Naive thymus-derived CD4-positive, alpha-beta T cell (primary cell): ENCODE results near the gene RPS6KB2. TPM values are rescaled to one million over a fixed set of nuclear protein-coding genes. Genes with fewer than 3 reads are reported as not detected.

Experiments
- ATAC-seq: fragments of 150-1000 bp; cut with Tn5 transposase; 2 replicates; pipeline ENCODE4 v1.10.0; 2021; ENCODE audit warnings: mild to moderate bottlenecking, moderate library complexity
- CTCF ChIA-PET: fragments of 350-600 bp; sonication (Branson Sonifier 250); formaldehyde crosslinking; loops from one replicate; lab custom pipeline; 2021; ENCODE audit warnings: antibody characterized with exemption; lab: Charles Lee
- POLR2A ChIA-PET: fragments of 350-600 bp; sonication (Branson Sonifier 250); formaldehyde crosslinking; loops from one replicate; lab custom pipeline; 2021; ENCODE audit warnings: antibody characterized with exemption, inconsistent platforms; lab: Charles Lee
- DNase-seq, 9 donors: peaks; one replicate each; pipeline versions ENCODE4 v3.0.0 to v3.0.0-alpha.2; 2020 to 2022; ENCODE audit warnings: mixed read lengths in 1 of 9
- H3K27ac ChIP-seq: one replicate; pipeline ENCODE4 v1.7.0; 2013; ENCODE audit warnings: mild to moderate bottlenecking, low read depth, low read length, moderate library complexity
- H3K27me3 ChIP-seq, 2 donors: one replicate each; pipeline ENCODE4 v1.7.0; 2013; ENCODE audit warnings: low read length in 2 of 2, mild to moderate bottlenecking in 2 of 2, moderate library complexity in 2 of 2; ENCODE audit not compliant: control insufficient read depth in 2 of 2, insufficient read depth in 2 of 2
- H3K36me3 ChIP-seq, 3 experiments: 1 replicate in 2 of 3; 2 replicates in 1 of 3; pipeline ENCODE4 v1.7.0; 2013; ENCODE audit warnings: low read length in 3 of 3, mild to moderate bottlenecking in 3 of 3, moderate library complexity in 1 of 3; ENCODE audit not compliant: insufficient read depth in 3 of 3, control insufficient read depth in 2 of 3
- H3K4me1 ChIP-seq, 2 donors: one replicate each; pipeline ENCODE4 v1.7.0; 2013; ENCODE audit warnings: low read length in 2 of 2, mild to moderate bottlenecking in 2 of 2, moderate library complexity in 1 of 2; ENCODE audit not compliant: control insufficient read depth in 2 of 2, insufficient read depth in 2 of 2
- H3K4me3 ChIP-seq: 2 replicates; pipeline ENCODE4 v1.7.0; 2013; ENCODE audit warnings: mild to moderate bottlenecking, low read length
- H3K9me3 ChIP-seq, 3 experiments: 1 replicate in 2 of 3; 2 replicates in 1 of 3; pipeline ENCODE4 v1.7.0; 2013; ENCODE audit warnings: low read length in 3 of 3; ENCODE audit not compliant: control insufficient read depth in 2 of 3
- H3K27ac Mint-ChIP-seq, 9 donors: one replicate each; pipeline ENCODE4 v1.8.0; 2020 to 2022; ENCODE audit warnings: mixed read lengths in 9 of 9, mild to moderate bottlenecking in 8 of 9, moderate library complexity in 5 of 9, inconsistent platforms in 2 of 9
- H3K27me3 Mint-ChIP-seq, 5 donors: one replicate each; pipeline ENCODE4 v1.8.0; 2021 to 2022; ENCODE audit warnings: mixed read lengths in 5 of 5, mild to moderate bottlenecking in 1 of 5
- H3K36me3 Mint-ChIP-seq, 5 donors: one replicate each; pipeline ENCODE4 v1.8.0; 2020 to 2022; ENCODE audit warnings: mixed read lengths in 5 of 5, mild to moderate bottlenecking in 3 of 5, inconsistent platforms in 1 of 5
- H3K4me1 Mint-ChIP-seq, 7 donors: one replicate each; pipeline ENCODE4 v1.8.0; 2020 to 2022; ENCODE audit warnings: mixed read lengths in 7 of 7, mild to moderate bottlenecking in 3 of 7, inconsistent platforms in 1 of 7
- H3K4me3 Mint-ChIP-seq, 10 donors: one replicate each; pipeline ENCODE4 v1.8.0; 2020 to 2022; ENCODE audit warnings: mild to moderate bottlenecking in 10 of 10, mixed read lengths in 10 of 10, moderate library complexity in 6 of 10, inconsistent platforms in 2 of 10
- H3K9me3 Mint-ChIP-seq, 11 donors: one replicate each; pipeline ENCODE4 v1.8.0; 2020 to 2022; ENCODE audit warnings: mixed read lengths in 11 of 11, mild to moderate bottlenecking in 4 of 11, inconsistent platforms in 1 of 11, moderate library complexity in 1 of 11
- intact Hi-C, 2 donors: fragments of 100-400 bp; cut with micrococcal nuclease; formaldehyde crosslinking; loops; one replicate each; pipeline ENCODE4 v1.15.1; 2023
- polyA plus RNA-seq, 2 donors: library from polyadenylated mRNA; unstranded; fragments of 300-500 nt; fragmentation: Illumina TruSeq; gene quantifications; one replicate each; pipeline ENCODE4 v1.2.3, GENCODE V29; 2021
- total RNA-seq, 6 experiments: library from RNA in 5 of 6; stranded (reverse) in 5 of 6; gene quantifications; 1 replicate in 5 of 6; 2 replicates in 1 of 6; pipeline ENCODE4 v1.2.3 and lab custom pipeline; 2021 to 2026

RPS6KB2 gene
- total and polyA plus RNA-seq, 7 experiments from 2014 or later = 45.2 to 83.9 (median 69.2) TPM

DNA sequence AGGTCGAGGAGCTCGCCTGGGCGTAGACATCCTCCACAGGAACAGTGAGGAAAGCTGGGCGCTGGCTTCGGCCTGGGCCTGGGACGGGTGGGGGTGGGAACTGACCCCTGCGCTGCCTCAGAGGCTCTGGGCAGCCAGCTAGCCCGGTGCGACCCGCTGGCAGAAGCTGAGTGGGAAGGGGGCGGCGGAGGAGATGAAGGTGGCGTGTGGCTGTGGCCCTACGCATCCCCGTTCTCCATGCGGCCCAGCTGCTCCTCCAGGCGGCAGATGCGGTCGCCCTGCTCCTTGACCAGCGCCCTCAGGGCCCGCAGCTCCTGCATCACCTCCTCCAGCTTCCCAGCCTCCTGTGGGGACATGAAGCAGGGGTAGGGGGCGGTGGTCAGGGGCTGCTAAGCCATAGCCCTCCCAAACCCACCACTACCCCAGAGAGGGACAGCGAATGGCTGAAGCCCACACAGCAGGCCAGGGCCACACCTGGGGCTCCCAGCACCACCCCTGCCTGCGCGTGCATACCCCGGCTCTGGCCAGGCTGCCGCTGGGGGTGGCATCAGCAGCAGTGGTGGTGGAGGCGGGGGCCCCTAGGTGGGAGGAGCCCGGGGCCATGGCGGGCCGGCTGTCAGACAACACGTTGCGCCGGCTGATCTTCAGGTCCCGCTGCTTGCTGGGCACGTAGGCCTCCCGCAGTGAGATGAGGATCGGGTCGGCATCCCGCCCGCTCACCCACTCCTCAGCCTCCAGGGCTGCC, 10.0 kb downstream of the RPS6KB2 start:
- Mint-ChIP-seq H3K9me3 (peaks cover 0 to 1% (median 0%) of the 10 kb centered on the region in 11 donors), H3K4me1 (peaks cover 40 to 76% (median 53%) of the 10 kb centered on the region in 7 donors), H3K27me3 (no peaks in the 10 kb centered on the region), H3K4me3 (peak overlapping the region; percentile 85 to 99 (median 97)), H3K27ac (peak overlapping the region; percentile 90 to 97 (median 95)), H3K36me3 (peaks cover 0 to 43% (median 0%) of the 10 kb centered on the region in 5 donors)
- ChIA-PET POLR2A (interaction anchor here (1.0 to 31.8 kb wide), 19 partner anchors 10 to 198 kb away, joined by 3 to 1530 read pairs (median 9); partner anchors contain the start of genes AIP, CABP4, CARNS1 and CDK2AP2), CTCF (interaction anchor here (0.7 to 5.9 kb wide), 13 partner anchors 13 to 63 kb away, joined by 3 to 37 read pairs (median 5); partner anchors contain the start of genes AIP, PPP1CA, TBC1D10C and TMEM134)
- intact Hi-C loops = no loop called here
- ATAC-seq (peak; percentile 63), DNase-seq (peak; percentile 54 to 83 (median 70))
- Histone ChIP-seq H3K27ac (peak overlapping the region; percentile 85), H3K36me3 (peaks cover 0 to 36% (median 11%) of the 10 kb centered on the region in 3 experiments), H3K4me1 (peaks cover 43 to 70% of the 10 kb centered on the region in 2 donors), H3K9me3 (no peaks in the 10 kb centered on the region), H3K4me3 (peak overlapping the region; percentile 100), H3K27me3 (no peaks in the 10 kb centered on the region)

DNA sequence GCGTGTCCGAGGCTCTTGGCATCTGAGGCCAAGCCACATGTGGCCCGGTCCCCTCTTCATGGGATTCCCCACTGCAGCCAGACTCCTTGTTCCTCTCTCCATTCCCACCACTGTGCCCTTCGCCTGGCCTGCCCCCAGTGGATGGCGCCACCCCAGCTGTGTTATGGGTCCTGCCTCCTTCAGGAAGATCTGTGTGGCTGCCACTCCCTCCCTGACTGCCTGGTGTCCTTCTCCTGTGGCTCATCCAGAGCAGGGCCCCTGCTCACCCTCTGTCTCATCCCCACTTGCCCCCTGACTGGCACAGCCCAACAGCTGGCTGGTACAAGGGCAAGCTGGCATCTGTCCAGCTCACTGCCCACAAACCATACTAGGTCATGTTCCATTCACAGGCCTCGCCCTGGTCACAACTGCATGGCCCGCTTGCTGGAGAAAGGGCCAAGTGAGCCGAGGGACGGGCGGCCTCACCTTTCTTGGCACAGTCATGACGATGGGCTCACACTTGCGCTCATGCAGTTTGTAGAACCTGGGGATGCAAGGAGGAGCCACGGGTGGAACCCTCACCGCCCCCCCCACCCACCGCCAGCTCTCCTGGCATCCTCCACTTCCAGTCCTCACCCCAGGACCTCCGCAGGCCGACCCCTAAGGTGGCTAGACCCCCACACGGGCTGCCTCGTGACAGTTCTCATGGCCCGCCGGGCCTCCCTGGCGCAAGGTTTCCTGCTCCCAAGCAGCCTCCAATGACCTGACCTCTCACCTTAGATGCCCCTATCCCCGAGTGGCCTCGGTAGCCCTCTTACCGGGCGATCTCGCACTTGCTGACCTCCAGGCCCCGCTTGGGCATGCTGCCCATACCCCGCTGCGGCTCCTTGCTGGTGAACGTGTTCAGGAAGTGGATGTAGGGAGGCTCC, 11.3 kb downstream of the RPS6KB2 start:
- Mint-ChIP-seq H3K36me3 (peaks cover 0 to 43% (median 0%) of the 10 kb centered on the region in 5 donors), H3K27ac (peak overlapping the region; percentile 90 to 97 (median 95)), H3K4me3 (peak overlapping the region; percentile 85 to 99 (median 97)), H3K27me3 (no peaks in the 10 kb centered on the region), H3K4me1 (peaks cover 40 to 74% (median 57%) of the 10 kb centered on the region in 7 donors), H3K9me3 (peaks cover 0 to 1% (median 0%) of the 10 kb centered on the region in 11 donors)
- Histone ChIP-seq H3K36me3 (peaks cover 0 to 23% (median 8%) of the 10 kb centered on the region in 3 experiments), H3K4me1 (peaks cover 38 to 64% of the 10 kb centered on the region in 2 donors), H3K27me3 (no peaks in the 10 kb centered on the region), H3K4me3 (peak overlapping the region; percentile 100), H3K9me3 (no peaks in the 10 kb centered on the region), H3K27ac (peak overlapping the region; percentile 85)
- CTCF ChIA-PET = interaction anchor here (0.8 to 5.9 kb wide), 8 partner anchors 12 to 37 kb away, joined by 3 to 37 read pairs (median 4); partner anchors contain the start of genes PPP1CA, TBC1D10C and TMEM134
- intact Hi-C loops = no loop called here
- POLR2A ChIA-PET = interaction anchor here (0.6 to 31.8 kb wide), 14 partner anchors 9 to 172 kb away, joined by 3 to 1530 read pairs (median 37); partner anchors contain the start of genes AIP, CABP4, CARNS1 and CDK2AP2
- ATAC-seq (no peak), DNase-seq (peak in 3 of 9 donors; percentile 36 to 57 (median 40))

DNA sequence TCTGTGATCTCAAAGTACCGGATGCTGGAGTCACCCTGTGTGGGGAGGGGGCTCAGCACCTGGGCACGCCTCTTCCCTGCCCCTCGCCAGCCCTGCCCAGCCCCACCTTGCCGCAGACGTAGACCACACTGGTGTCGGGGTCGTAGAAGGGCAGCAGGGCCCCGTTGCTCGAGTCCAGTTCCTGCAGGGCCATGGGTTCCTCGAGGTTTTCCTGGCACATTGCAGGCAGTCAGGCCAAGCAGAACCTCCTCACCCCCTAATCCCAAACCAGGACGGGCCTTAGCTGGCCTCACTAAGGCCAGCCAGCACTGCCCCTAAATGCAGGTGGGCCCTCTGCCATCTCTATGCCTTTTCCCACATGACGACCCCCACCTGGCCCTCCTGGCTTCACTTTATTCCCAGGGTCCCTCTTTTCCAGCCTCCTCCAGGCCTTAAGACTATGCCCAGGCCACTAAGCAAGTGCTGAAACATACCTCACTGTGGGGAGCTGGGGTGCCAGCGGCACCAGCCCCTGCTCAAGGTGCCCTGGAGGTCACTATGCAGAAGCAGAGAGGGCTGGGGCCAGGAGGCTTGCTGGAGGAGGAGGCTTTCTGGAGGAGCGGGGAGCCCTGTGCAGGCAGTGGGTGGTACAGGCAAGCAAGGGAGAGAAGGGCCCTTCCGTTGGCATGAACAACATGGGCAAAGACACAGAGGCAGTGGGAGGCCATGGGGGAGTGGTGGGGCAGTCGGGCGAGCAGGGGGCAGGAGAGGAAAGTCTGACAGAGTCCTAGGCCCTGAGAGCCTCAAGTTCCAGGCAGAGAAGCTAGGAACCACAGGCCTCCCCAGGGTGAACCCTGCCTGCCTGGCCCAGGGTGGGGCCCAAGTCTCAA, 12.2 kb downstream of the RPS6KB2 start:
- H3K4me1 Mint-ChIP-seq = peaks cover 45 to 77% (median 60%) of the 10 kb centered on the region in 7 donors
- peak overlapping the region; percentile 90 to 97 (median 93) for H3K27ac Mint-ChIP-seq
- H3K27me3 ChIP-seq = no peaks in the 10 kb centered on the region
- peaks cover 0 to 39% (median 0%) of the 10 kb centered on the region in 5 donors for H3K36me3 Mint-ChIP-seq
- peaks cover 0 to 14% (median under 1%) of the 10 kb centered on the region in 3 experiments for H3K36me3 ChIP-seq
- H3K27ac ChIP-seq = peak overlapping the region; percentile 85
- ATAC-seq = no peak
- H3K9me3 ChIP-seq = no peaks in the 10 kb centered on the region
- DNase-seq = peak in 1 of 9 donors; percentile 28
- ChIA-PET CTCF (interaction anchor here (5.9 kb wide), 1 partner anchor 38 kb away, joined by 37 read pairs; the partner anchor contains the start of genes PPP1CA and TBC1D10C), POLR2A (interaction anchor here (1.1 to 31.8 kb wide), 12 partner anchors 10 to 95 kb away, joined by 3 to 1530 read pairs (median 36); partner anchors contain the start of genes AIP, CABP4, CARNS1 and GPR152)
- H3K9me3 Mint-ChIP-seq = peaks cover 0 to 1% (median 0%) of the 10 kb centered on the region in 11 donors
- intact Hi-C loops = no loop called here
- H3K4me3 Mint-ChIP-seq = peak overlapping the region; percentile 85 to 99 (median 97)
- no peaks in the 10 kb centered on the region for H3K27me3 Mint-ChIP-seq
- H3K4me1 ChIP-seq = peaks cover 38 to 64% of the 10 kb centered on the region in 2 donors
- peak overlapping the region; percentile 100 for H3K4me3 ChIP-seq

DNA sequence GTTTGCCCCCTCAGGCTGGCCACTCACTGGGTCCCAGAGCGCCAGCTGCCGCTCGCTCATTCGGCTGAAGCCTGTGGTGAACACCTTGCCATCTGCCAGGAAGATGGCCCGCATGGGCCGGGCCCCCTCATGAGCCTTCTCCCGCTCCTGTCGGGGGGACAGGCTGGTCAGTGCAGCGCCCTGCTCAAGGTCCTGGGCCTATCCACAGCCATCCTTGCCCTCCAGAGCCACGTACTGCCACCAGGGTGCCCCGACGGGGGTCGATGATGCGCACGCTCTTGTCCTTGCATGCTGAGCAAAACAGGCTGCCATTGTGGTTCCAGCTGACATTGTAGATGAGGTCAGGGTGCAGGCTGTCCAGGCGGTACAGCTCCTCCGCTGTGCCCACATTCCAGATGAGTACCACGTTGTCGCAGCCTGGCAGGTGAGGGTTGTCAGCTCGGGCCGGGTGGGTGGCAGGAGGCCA, 12.8 kb downstream of the RPS6KB2 start:
- POLR2A ChIA-PET = interaction anchor here (0.8 to 31.8 kb wide), 12 partner anchors 11 to 95 kb away, joined by 3 to 1530 read pairs (median 29); partner anchors contain the start of genes AIP, CABP4, CARNS1 and GPR152
- ATAC-seq (no peak), DNase-seq (peak in 2 of 9 donors; percentile 24 to 25)
- intact Hi-C loops = no loop called here
- Mint-ChIP-seq H3K4me1 (peaks cover 51 to 79% (median 64%) of the 10 kb centered on the region in 7 donors), H3K9me3 (peaks cover 0 to 1% (median 0%) of the 10 kb centered on the region in 11 donors), H3K27ac (peak overlapping the region; percentile 75 to 97 (median 93)), H3K27me3 (no peaks in the 10 kb centered on the region), H3K4me3 (peak overlapping the region in 9 of 10 donors; percentile 19 to 99 (median 56)), H3K36me3 (peaks cover 0 to 39% (median 0%) of the 10 kb centered on the region in 5 donors)
- CTCF ChIA-PET = interaction anchor here (5.9 kb wide), 1 partner anchor 39 kb away, joined by 37 read pairs; the partner anchor contains the start of genes PPP1CA and TBC1D10C
- Histone ChIP-seq H3K4me1 (peaks cover 41 to 64% of the 10 kb centered on the region in 2 donors), H3K27ac (peak overlapping the region; percentile 85), H3K27me3 (no peaks in the 10 kb centered on the region), H3K4me3 (no peak overlapping the region), H3K36me3 (peaks cover 0 to 8% (median 0%) of the 10 kb centered on the region in 3 experiments), H3K9me3 (no peaks in the 10 kb centered on the region)

DNA sequence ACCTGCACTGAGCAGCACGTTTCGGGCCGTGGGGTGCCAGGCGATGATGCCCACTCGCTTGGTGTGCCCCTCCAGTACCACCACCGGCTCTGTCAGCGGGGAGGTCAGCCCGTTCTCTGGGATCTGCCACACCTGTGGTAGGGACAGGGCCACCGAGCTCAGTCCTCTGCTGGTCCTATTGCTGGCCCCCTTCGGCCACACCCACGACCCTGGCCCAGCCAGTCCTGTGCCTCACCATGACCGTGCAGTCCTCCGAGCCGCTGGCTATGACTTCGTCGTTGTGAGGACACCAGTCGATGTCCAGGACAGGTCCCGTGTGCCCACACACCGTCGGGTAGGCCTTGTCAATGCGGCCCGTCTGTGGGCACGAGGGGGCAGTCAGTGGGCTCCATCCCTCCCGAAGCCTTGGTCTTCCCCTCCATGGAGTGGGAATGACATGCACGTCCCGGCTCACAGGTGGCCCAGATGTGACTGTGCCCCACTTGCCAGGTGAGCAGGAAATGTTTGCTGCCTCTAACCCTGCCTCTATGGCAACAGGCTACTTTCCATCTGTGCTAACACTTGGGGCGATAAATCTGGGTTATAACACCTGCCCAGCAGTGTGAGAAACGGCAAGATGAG, 13.5 kb downstream of the RPS6KB2 start:
- H3K4me1 ChIP-seq = peaks cover 44 to 68% of the 10 kb centered on the region in 2 donors
- intact Hi-C loops = loop anchor here in 1 of 2 donors (1.0 kb wide), 2 partner anchors 14 to 27 kb away; partner anchors contain the start of genes RPS6KB2 and TMEM134
- H3K4me3 ChIP-seq = no peak overlapping the region
- H3K27me3 ChIP-seq = no peaks in the 10 kb centered on the region
- H3K27ac ChIP-seq = peak overlapping the region; percentile 85
- peaks cover 53 to 79% (median 66%) of the 10 kb centered on the region in 7 donors for H3K4me1 Mint-ChIP-seq
- H3K9me3 Mint-ChIP-seq = peaks cover 0 to 1% (median 0%) of the 10 kb centered on the region in 11 donors
- H3K4me3 Mint-ChIP-seq = peak overlapping the region; percentile 13 to 99 (median 61)
- ATAC-seq = no peak
- H3K36me3 ChIP-seq = peaks cover 0 to 7% (median 0%) of the 10 kb centered on the region in 3 experiments
- peak in 6 of 9 donors; percentile 43 to 61 (median 52) for DNase-seq
- H3K36me3 Mint-ChIP-seq = peaks cover 0 to 33% (median 0%) of the 10 kb centered on the region in 5 donors
- ChIA-PET CTCF (interaction anchor here (5.9 kb wide), 1 partner anchor 40 kb away, joined by 37 read pairs; the partner anchor contains the start of genes PPP1CA and TBC1D10C), POLR2A (interaction anchor here (0.8 to 31.8 kb wide), 9 partner anchors 10 to 96 kb away, joined by 3 to 1530 read pairs (median 66); partner anchors contain the start of genes AIP, CABP4, CARNS1 and GPR152)
- H3K9me3 ChIP-seq = no peaks in the 10 kb centered on the region
- no peaks in the 10 kb centered on the region for H3K27me3 Mint-ChIP-seq
- peak overlapping the region; percentile 84 to 95 (median 90) for H3K27ac Mint-ChIP-seq
